Activated CD4-positive, CD25-positive, alpha-beta regulatory T cell (primary cell): Measurements from ENCODE around the gene FOXK1.

Experiments used
- DNase-seq, 4 experiments: peaks; one replicate each; lab custom pipeline; 2025; lab: John Stamatoyannopoulos, UW

FOXK1 gene

DNA sequence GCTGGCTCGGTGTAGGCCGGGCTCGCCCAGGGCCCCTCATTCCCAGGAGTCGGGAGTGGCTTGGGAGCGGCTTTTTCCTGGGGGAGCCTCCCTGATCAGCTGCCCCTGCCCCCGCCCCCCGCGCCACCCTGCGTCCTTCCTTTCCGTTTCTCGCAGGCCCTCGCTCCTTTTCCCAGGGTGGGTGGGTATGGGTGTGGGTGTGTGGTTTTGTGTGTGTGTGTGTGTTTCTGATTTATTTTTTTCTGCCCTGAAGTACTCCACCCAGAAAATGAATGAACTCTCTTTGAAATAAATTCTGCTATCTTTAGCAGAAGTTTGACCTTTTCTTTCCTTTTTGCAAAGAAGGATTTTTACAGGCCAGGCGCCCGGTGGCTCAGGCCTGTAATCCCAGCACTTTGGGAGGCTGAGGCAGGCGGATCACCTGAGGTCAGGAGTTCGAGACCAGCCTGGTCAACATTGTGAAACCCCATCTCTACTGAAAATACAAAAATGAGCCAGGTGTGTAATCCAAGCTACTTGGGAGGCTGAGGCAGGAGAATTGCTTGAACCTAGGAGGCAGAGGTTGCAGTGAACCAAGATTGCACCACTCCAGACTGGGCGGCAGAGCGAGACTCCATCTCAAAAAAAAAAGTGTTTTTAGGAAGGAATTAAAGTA lies 63.3 kb downstream of the FOXK1 start:
- DNase-seq: peak in 1 of 4 experiments; percentile 25

DNA sequence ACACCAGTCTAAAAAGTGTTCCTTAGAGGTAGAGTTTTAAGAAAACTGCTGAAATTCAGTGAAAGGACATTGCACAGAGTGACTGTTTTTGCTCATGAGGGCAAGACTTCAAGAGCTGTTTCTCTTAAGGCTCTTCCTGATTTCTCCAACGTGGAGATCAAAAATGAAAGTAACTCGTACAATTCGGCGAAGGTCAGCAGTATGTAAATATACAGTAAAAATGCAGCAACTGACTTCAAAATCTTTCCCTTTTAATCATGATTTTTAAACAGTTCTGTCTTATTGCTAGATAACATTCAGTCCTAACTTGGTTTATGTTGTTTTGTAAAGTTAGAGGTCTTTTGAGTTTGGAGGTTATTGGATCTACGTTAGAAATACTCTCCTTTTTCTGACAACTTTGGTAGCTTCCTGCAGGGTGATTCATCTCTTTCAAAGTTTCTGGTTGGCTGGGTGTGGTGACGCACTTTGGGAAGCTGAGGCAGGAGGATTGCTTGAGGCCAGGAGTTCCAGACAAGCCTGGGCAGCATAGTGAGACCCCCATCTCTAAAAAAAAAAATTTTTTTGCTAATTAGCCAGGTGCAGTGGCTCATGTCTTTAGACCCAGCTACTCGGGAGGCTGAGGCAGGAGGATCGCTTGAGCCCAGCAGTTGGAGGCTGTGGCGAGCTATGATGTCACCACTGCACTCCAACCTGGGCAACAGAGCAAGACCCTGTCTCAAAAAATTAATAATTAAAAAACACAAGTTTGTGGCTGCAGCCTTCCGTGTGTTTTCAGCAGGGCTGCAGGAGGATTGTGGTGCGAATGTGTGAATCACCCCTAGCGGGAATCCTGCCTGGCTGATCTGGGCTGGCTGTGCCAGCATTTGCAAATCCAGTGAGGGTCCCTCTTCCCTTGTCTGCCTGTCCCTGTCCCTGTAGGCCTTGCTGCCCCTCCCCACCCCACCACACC lies 64.2 kb downstream of the FOXK1 start:
- DNase-seq: no peak

DNA sequence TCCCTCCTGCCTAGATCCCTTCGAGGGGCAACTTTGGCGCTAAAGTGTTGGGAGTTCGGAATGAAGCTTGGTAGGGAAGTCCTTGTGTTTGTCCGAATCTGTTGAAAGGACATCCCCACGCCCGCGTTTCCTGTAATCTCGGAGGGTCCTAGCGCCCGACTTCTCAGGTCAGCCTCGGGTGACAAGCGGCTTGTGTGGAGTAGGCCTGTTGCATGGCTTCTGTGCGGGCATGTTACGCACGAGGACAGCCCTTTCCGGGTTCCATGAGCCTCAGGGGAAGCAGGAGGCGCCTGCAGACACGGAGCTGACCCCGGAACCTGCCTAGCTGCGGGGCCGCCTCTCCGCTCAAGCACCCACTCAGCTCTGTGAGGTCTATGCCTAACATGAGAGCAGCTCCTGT lies 64.9 kb downstream of the FOXK1 start:
- DNase-seq: no peak

DNA sequence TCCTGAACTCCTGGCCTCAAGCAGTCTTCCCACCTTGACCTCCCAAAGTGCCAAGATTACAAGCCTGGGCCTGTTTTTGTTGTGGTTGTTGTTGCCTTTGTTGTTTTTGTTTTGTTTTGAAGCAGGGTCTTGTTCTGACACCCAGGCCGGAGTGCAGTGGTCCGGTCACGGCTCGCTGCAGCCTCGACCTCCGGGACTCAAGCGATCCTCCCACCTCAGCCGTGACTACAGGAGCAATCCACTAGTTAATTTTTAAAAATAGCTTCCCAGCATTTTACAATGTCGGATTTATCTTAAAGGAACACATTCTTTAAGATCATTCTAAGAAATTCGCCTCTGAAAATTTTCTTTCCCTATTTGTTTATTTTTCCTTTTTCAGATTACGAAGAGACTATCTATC lies 65.7 kb downstream of the FOXK1 start:
- DNase-seq: no peak

DNA sequence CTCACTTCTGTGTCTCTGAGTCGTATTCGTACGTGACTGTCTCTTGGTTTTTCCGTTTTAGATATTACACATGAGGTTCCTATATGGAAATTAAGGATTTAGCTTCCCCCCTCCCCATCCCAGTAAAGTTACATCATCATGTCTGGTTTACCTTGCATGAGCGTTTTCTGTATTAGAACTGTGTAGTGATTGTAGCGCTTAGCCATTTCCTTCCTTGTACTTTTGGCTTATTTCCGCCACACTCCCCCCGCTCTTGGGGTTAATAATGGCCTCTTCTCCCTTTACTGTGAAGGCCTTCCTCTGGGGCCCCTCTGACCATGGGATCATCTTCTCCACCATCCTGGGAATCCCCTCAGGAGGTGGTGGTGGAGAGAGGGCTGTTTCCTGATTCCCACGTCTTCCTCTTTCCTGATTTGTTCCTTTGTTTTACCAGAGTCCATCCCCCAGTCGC lies 66.2 kb downstream of the FOXK1 start:
- no peak for DNase-seq

DNA sequence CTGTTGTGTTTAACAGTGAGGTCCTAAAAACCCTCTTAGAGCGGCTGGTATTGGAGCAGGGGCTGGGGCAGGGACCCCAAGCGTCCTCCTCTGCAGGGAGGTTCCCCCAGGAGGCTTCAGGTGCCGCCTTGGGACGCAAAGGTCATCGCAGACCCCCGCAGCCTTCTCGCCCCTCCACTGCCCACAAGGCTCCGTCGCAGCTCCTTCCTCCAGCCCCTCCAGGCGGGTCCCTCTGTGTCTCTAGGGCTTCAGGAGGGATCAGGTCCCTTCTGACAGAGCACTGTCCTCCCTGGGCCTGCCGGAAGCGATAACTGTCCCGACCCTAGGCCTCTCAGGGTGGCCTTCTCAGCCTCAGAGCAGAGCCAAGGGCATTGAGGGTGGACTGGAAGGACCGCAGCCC lies 67.3 kb downstream of the FOXK1 start:
- no peak for DNase-seq

DNA sequence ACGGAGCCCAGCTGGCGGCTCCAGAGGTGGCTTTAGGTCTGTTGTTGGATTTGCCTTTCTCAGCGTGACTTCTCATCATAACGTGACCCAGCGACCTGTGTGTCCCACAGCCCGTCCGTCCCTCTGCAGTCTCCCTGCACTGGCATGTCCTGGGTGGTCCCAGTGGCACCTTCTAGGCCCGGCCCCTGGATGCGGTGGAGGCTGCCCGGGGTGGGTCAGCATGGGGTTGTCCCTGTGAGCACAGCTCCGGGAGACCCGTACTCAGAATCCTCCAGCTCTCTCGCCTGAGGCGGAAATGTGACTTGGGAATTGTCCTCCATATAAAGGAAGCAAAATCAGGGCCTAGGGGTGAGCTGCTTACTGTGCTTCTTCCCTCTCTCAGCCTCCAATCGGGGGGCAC lies 67.7 kb downstream of the FOXK1 start:
- no peak for DNase-seq

DNA sequence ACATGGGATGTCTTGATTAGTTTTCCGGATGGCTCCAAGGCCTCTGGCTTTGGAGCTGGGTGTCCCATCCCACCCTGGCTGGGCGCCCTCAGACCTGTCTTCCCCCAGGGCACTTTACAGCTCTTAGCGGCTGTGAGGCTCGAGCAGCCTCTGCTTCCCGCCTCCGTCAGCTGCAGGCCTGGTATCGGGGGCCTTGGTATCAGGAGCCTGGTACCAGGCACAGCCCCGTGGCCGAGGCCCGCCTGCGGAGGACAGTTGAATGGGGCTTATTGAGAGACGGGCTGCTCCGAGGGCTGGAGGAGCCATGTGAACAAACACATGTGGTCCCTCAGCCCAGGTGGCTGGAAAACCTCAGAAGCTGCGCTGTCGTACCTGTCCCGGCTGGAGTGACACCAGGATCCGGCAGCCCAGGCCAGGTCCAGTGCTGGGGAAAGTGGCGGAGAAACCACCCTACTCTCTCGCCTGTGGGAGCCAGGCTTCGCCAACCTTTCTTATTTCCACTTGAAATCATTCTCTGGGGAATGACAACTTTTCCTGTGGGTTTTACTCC lies 69.4 kb downstream of the FOXK1 start:
- DNase-seq: no peak

DNA sequence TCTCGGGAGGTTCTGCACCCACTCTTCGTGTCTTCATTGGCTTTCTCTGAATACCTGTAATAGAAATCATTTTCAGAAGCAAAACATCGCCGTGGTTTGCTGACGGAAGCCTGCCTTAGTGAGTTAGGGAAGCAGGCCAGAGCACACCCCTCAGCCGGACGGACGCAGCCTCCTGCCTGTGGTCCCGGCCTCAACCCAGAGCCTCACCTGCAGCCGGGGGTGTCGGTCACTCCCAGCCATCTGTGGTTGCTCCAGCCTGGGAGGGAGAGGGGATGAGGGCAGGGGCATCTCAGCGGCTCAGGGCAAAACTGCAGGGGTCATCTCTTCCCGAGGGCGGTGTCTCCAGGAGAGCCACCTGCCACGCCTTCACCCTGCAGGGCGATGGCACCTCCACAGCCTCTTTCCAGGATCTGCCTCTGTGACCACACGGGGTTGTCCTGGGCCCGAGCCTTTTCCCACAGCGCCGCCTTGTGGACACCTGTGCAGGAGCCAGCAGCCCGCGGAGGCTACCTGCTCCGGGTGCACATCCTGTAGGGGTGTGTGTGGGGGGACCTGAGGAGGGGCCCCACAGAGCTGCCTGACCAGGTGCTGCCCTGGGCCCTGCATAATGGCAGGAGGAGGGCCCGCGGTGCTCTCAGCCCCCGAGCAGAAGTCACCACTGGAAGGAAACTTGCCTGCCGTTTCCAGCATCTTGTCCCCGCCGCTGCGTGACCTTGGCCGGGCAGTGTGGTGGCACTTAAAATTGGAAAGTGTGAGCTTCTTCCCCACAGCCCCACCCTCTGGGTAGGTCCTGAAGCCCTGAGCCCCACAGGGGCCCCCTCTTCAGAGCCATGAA lies 71.7 kb downstream of the FOXK1 start:
- peak; percentile 67 to 77 (median 72) for DNase-seq

DNA sequence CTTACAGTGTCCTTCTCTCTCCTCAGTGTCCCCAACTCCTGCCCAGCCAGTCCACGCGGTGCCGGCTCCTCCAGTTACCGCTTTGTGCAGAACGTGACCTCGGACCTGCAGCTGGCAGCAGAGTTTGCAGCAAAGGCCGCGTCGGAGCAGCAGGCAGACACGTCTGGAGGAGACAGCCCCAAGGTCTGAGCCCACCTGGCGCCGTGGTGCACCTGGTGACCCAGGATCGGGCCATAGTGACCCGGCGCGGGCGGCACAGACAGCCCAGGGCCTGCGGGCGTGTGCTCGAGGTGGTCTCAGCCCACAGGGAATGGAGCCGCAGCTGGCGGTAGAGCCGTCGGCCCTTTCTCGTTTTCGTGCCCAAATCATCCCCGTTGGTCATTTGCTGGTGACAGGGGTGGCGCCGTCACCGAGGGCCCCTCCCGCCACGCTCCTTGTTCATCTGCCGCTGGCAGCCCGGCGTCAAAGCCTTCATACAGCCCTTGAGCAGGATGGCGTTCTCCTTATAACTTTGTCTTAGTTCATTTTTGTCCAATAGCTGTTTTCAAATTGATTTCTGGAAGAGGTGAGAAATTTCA lies 72.4 kb downstream of the FOXK1 start:
- DNase-seq: no peak

DNA sequence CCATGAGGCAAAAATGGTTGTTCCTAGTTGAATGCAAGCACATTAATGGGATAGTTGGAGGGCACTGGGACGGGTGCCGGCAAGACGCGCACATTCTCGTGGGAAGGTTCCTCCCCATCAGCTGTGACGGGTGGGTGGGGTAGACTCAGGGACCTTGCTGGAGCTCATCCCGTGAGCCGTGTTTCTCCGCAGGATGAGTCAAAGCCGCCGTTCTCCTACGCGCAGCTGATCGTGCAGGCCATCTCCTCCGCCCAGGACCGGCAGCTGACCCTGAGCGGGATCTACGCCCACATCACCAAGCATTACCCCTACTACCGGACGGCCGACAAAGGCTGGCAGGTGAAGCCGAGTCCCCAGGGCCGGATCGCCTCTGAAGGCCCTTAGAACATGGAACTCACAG lies 73.0 kb downstream of the FOXK1 start:
- DNase-seq: no peak

DNA sequence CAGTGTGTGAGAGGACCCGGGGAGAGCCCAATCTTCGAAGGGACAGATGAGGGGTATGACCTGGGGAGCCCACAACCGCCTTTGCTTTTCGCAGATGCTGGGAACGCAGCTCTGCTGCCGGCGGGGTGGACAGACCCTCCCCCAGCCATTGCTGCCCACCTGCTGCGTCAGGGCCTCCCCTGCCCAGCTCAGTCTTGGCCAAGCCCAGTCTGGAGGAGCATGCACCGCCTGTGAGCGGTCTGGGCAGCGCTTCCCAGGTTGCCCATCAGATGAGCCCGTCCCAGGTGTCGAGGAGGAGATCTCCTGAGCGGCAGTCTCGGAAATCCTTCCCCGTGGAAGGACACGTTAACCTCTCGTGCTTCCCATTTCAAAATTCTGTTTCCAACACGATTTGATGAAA lies 76.0 kb downstream of the FOXK1 start:
- no peak for DNase-seq

DNA sequence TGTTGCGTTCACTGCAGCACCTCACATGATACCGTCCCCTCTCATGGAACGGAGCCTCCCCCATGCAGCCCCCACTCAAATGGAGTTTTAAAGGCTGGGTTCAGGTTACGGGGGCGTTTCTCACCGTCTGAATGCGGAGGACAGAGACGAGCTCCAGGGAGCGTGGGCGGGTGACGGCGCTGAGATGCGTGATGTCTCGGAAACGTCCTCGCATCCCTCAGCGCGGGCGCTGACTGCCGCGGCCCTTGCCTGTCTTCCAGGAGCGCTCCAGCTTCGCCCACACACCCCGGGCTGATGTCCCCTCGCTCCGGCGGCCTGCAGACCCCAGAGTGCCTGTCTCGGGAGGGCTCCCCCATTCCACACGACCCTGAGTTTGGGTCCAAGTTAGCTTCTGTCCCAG lies 76.7 kb downstream of the FOXK1 start:
- no peak for DNase-seq

DNA sequence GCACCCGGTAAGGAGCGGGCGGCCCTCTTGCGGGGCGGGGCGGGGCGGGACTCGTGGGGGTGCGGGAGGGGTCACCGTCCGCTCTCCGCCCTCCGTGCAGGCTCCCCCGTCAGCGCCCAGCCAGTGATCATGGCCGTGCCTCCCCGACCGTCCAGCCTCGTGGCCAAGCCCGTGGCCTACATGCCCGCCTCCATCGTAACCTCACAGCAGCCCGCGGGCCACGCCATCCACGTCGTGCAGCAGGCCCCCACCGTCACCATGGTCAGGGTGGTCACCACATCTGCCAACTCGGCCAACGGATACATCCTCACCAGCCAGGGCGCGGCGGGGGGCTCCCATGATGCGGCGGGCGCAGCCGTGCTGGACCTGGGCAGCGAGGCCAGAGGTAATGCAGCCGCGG lies 77.1 kb downstream of the FOXK1 start:
- no peak for DNase-seq

DNA sequence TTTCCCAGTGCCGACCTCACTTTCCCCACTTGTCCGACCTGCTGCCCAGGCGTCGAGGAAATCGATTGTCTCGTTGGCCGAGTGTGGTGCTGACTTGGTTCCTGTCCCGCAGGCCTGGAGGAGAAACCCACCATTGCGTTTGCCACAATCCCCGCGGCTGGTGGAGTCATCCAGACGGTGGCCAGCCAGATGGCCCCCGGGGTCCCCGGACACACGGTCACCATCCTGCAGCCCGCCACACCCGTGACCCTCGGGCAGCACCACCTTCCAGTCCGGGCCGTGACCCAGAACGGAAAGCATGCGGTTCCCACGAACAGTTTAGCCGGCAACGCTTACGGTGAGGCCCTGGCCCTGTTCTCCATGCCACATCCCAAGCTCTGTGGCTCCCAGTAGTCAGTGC lies 78.9 kb downstream of the FOXK1 start:
- DNase-seq: no peak

DNA sequence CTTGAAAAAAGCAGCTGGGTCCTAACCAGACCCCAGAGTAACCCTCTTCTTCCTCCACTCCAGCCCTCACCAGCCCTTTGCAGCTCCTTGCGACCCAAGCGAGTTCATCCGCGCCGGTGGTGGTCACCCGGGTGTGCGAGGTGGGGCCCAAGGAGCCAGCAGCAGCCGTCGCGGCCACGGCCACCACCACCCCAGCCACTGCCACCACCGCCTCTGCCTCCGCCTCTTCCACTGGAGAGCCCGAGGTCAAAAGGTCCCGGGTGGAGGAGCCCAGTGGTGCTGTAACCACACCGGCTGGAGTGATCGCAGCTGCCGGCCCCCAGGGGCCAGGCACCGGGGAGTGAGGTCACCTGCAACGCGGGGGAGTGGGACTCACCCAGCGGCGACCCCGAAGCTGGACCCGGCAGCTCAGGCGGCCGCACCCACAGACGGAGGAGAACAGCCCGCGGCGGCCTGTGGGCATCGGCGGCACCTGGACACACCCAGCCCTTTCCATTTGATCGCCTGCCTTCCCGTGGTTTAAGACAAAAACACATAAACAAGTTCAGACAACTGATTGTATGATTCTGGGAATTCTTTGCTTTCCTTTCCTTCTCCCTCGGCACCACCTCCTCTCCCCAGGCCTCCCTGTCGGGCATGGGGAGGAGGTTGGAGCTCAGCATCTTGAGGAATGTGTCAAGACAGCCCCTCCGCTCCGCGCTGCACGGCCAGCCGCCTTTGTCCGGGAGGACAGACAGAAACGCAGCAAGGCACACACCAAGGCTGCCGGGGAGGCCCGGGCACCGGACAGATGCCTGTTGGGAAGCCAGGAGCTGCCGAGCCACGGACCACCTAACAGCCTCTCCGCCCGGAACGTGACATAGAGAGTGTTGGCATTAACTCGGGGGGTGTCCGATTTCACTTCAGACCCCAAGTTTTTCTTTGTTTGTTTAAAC lies 80.3 kb downstream of the FOXK1 start:
- no peak for DNase-seq

DNA sequence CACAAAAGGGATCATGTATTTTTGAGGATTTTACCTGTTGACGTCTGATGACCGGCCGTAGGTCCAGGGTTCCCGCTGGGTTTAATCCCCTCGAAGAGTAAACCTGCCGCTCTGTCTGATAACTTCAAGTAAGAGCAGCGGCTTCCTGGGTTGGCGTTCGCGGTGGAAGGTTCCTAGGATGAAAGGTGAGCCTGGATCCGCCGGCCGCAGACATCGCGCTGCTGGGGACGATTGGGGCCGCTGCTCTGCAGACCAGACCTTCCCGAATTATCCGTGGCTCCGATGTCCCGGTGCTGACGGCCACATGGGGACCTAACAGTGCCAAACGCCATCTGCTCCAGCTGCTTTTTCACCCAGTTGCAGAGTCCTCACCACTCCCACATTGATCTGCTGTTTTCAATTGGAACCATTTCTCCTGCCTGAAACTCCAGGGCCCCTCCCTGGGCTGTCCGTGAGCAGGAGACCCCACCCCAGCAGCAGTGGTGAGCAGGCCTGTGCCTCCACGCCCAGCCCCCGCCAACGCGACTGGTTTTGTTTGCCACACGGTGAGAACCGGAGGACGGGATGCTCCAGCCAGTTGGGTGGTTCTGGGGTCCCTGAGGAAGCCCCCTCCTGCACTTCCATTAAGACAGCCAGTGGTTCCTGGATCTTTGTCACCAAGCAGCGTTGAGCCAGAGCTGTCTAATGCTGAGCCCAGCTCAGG lies 81.1 kb downstream of the FOXK1 start:
- no peak for DNase-seq

DNA sequence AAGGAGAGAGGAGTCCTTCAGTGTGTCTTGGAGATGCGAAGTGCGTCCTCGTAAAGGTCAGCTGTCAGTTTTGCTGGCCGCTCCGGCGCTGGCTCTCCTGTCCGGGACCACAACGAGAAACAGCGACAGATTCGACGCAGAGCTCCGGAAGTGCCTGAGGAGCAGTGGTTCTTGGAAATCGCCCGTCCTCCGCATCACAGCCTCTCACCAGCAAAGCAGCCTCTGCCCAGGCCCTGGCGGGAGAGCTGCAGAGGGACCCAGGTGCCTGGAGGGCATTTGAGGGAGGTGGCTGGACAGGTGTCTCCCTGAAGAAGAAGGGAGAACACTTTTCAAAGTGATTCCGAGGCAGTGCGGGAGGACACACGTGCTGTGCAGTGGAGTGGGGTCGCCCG lies 81.7 kb downstream of the FOXK1 start:
- DNase-seq: no peak

DNA sequence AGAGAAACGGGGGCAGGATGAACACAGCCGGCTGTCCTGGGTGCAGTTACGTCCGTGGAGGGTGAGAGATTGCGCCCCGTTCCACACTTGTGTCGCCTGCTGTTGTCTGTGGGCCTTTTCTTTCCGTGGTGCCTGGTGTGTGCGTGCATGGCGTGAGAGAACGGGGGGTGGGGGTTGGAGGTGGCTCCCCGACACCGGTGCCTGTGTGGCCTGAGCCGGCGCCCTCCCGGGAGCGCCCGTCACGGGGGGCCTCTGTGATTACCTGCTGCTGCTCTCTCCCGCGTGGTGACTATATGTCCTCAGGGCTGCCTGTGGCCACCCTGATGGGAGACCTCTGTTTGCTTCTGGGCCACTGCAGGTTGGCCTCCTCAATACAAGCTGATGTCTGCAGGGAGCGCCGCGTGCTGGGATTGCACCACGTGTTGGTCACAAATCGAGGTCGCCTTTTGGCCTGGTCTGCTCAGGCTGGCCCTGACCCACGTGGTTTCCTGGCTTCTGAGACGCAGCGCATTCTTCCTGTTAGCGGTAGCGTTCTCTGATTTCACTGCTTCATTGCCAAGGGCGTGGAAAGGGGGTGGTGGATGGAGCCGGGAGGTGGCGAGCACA lies 82.4 kb downstream of the FOXK1 start:
- no peak for DNase-seq
